Neural progenitor cell (in vitro differentiated cells): ENCODE measurements around the gene TSEN15.

Experiments
- CTCF ChIP-seq: fragments of 200-600 bp; sonication (generic); IDR thresholded peaks from 2 replicates; pipeline ENCODE4 v1.5.1; 2017; ENCODE audit warnings: antibody characterized with exemption, mild to moderate bottlenecking
- EZH2 ChIP-seq: fragments of 200-600 bp; sonication (generic); IDR thresholded peaks from 2 replicates; pipeline ENCODE4 v1.6.1; 2017; ENCODE audit warnings: antibody characterized with exemption, mild to moderate bottlenecking, moderate library complexity
- EZH2phosphoT487 ChIP-seq: fragments of 200-600 bp; sonication (generic); IDR thresholded peaks from 2 replicates; pipeline ENCODE4 v1.6.1; 2017; ENCODE audit warnings: antibody characterized with exemption

GRCh38 chr1:184049836-184050468 lies 1.6 kb upstream of the TSEN15 start:
- TF ChIP-seq CTCF (no peak), EZH2 (no peak), EZH2phosphoT487 (no peak)
